HCT116 (cell line): ENCODE results near the gene DOP1B.

Experiments
- ELF1 ChIP-seq: IDR thresholded peaks from 2 replicates; pipeline ENCODE4 v1.6.1; 2012; ENCODE audit warnings: low read depth, borderline replicate concordance
- EZH2phosphoT487 ChIP-seq: fragments of 200-600 bp; IDR thresholded peaks from 2 replicates; pipeline ENCODE4 v1.6.1; 2018; ENCODE audit warnings: antibody characterized with exemption, borderline replicate concordance
- FOSL1 ChIP-seq: IDR thresholded peaks from 2 replicates; pipeline ENCODE4 v1.6.1; 2012; ENCODE audit warnings: low read depth
- POLR2A ChIP-seq: IDR thresholded peaks from 2 replicates; pipeline ENCODE4 v1.7.0; 2011; ENCODE audit warnings: borderline replicate concordance; ENCODE audit not compliant: insufficient read depth, insufficient read length; ENCODE audit errors: extremely low read depth
- POLR2AphosphoS5 ChIP-seq: IDR thresholded peaks from 2 replicates; pipeline ENCODE4 v1.6.1; 2011; ENCODE audit warnings: mild to moderate bottlenecking, low read depth, low read length, moderate library complexity
- RAD21 ChIP-seq: IDR thresholded peaks from 2 replicates; pipeline ENCODE4 v1.6.1; 2012; ENCODE audit warnings: low read depth, mild to moderate bottlenecking
- TF ChIP-seq, protein P1 (sequence below), 3 experiments: fragments of 200-600 bp in 1 of 3; sonication (generic) in 1 of 3; IDR thresholded peaks in 2 of 3; conservative IDR thresholded peaks in 1 of 3; 2 replicates each; pipeline ENCODE4 v1.5.1; 2012 to 2017; ENCODE audit warnings: low read depth in 2 of 3, low read length in 2 of 3, antibody characterized with exemption in 1 of 3, borderline replicate concordance in 1 of 3, control low read depth in 1 of 3, mild to moderate bottlenecking in 1 of 3, mixed read lengths in 1 of 3, mixed run types in 1 of 3, moderate library complexity in 1 of 3; ENCODE audit not compliant: insufficient read depth in 1 of 3
- TF ChIP-seq, protein P2 (sequence below): IDR thresholded peaks from 2 replicates; pipeline ENCODE4 v1.6.1; 2012

DNA sequence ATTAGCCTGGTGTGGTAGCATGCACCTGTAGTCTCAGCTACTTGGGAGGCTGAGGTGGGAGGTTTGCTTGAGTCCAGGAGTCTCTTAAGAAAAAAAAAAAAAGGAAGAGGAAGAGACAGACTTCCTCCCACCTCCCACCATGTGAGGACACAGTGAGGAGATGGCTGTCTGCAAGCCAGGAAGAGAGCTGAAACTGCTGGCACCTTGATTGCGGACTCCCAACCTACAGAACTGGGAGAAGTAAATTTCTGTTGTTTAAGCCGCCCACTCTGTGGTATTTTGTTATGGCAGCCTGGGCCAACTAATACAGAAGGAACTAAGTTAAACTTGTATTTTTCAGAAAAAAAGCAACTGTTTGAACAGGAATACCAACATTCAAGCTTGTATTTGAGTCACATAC lies 21.7 kb downstream of the DOP1B start:
- TF ChIP-seq POLR2A (no peak), POLR2AphosphoS5 (no peak), ELF1 (no peak), FOSL1 (no peak), EZH2phosphoT487 (no peak), RAD21 (no peak)
- TF ChIP-seq, protein P1, sequence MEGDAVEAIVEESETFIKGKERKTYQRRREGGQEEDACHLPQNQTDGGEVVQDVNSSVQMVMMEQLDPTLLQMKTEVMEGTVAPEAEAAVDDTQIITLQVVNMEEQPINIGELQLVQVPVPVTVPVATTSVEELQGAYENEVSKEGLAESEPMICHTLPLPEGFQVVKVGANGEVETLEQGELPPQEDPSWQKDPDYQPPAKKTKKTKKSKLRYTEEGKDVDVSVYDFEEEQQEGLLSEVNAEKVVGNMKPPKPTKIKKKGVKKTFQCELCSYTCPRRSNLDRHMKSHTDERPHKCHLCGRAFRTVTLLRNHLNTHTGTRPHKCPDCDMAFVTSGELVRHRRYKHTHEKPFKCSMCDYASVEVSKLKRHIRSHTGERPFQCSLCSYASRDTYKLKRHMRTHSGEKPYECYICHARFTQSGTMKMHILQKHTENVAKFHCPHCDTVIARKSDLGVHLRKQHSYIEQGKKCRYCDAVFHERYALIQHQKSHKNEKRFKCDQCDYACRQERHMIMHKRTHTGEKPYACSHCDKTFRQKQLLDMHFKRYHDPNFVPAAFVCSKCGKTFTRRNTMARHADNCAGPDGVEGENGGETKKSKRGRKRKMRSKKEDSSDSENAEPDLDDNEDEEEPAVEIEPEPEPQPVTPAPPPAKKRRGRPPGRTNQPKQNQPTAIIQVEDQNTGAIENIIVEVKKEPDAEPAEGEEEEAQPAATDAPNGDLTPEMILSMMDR (IDR thresholded peaks at IDR 0.05 in 2 of 3, conservative IDR thresholded peaks at IDR 0.05 in 1 of 3; ENCODE audit: borderline replicate concordance in 1 of 3, insufficient read depth in 1 of 3, low read depth in 2 of 3, low read length in 2 of 3): no peak
- TF ChIP-seq, protein P2, sequence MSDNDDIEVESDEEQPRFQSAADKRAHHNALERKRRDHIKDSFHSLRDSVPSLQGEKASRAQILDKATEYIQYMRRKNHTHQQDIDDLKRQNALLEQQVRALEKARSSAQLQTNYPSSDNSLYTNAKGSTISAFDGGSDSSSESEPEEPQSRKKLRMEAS: no peak
